K562 (cell line): ENCODE results near the gene NIPBL. TPM values are rescaled to one million over a fixed set of nuclear protein-coding genes. Genes with fewer than 3 reads are reported as not detected.

Experiments
- CBX8 ChIP-seq: fragments of 200-600 bp; sonication (generic); IDR thresholded peaks from 2 replicates; pipeline ENCODE4 v1.6.1; 2012; ENCODE audit warnings: borderline replicate concordance, mixed run types, low read depth, mild to moderate bottlenecking, moderate library complexity, mixed read lengths, low read length, control low read depth, inconsistent platforms; ENCODE audit not compliant: poor library complexity, severe bottlenecking; ENCODE audit errors: extremely low read depth
- CEBPG ChIP-seq, 3 experiments: fragments of 200-800 bp in 1 of 3; sonication (Bioruptor generic) in 1 of 3; sonication (generic) in 1 of 3; formaldehyde crosslinking in 1 of 3; IDR thresholded peaks in 2 of 3; conservative IDR thresholded peaks in 1 of 3; 2 replicates each; pipeline versions ENCODE4 v1.6.1 to v1.8.0; 2016 to 2022; ENCODE audit warnings: missing compliant biosample characterization in 2 of 3, missing genetic modification characterization in 2 of 3, mild to moderate bottlenecking in 1 of 3, missing genetic modification reagents in 1 of 3
- ELF2 ChIP-seq: fragments of 250-450 bp; sonication (Bioruptor Pico); IDR thresholded peaks from 2 replicates; pipeline ENCODE4 v1.5.0; 2021; ENCODE audit warnings: mild to moderate bottlenecking
- ELK3 ChIP-seq: fragments of 450-650 bp; formaldehyde crosslinking; IDR thresholded peaks from 2 replicates; pipeline ENCODE4 v1.4.0; 2020; ENCODE audit warnings: mild to moderate bottlenecking
- EP300 ChIP-seq: IDR thresholded peaks from 2 replicates; pipeline ENCODE4 v1.6.1; 2012; ENCODE audit warnings: low read length, improper control_type of control experiment
- GTF2A2 ChIP-seq: IDR thresholded peaks from 2 replicates; pipeline ENCODE4 v1.6.1; 2016; ENCODE audit warnings: mild to moderate bottlenecking, missing genetic modification characterization, missing compliant biosample characterization
- HMGN3 ChIP-seq: IDR thresholded peaks from 2 replicates; pipeline ENCODE4 v1.6.1; 2011; ENCODE audit warnings: borderline replicate concordance, low read depth, mild to moderate bottlenecking, mixed read lengths, low read length; ENCODE audit not compliant: insufficient read length; ENCODE audit errors: extremely low read depth
- MAFG ChIP-seq: fragments of 450-650 bp; conservative IDR thresholded peaks from 2 replicates; pipeline ENCODE4 v1.6.1; 2016; ENCODE audit warnings: missing genetic modification characterization, missing compliant biosample characterization
- MAZ ChIP-seq, 2 experiments: fragments of 450-650 bp in 1 of 2; sonication (generic) in 1 of 2; formaldehyde crosslinking; IDR thresholded peaks in 1 of 2; conservative IDR thresholded peaks in 1 of 2; 2 replicates each; pipeline versions ENCODE4 v1.4.0 to v1.5.0; 2020; ENCODE audit warnings: mild to moderate bottlenecking in 1 of 2, missing genetic modification reagents in 1 of 2
- MEF2A ChIP-seq: IDR thresholded peaks from 2 replicates; pipeline ENCODE4 v1.6.1; 2011; ENCODE audit warnings: low read depth, mild to moderate bottlenecking, low read length, moderate library complexity; ENCODE audit not compliant: control insufficient read depth
- MLLT1 ChIP-seq, 2 experiments: fragments of 450-650 bp; IDR thresholded peaks; 2 replicates each; pipeline ENCODE4 v1.6.1; 2016
- MTA2 ChIP-seq: fragments of 450-650 bp; IDR thresholded peaks from 2 replicates; pipeline ENCODE4 v1.6.1; 2016; ENCODE audit warnings: low read depth
- MTA3 ChIP-seq: fragments of 450-650 bp; formaldehyde crosslinking; IDR thresholded peaks from 2 replicates; pipeline ENCODE4 v1.6.1; 2017; ENCODE audit warnings: mild to moderate bottlenecking, borderline replicate concordance
- PHB ChIP-seq: fragments of 250-450 bp; sonication (Bioruptor Pico); IDR thresholded peaks from 2 replicates; pipeline ENCODE4 v1.5.0; 2021
- STAG1 ChIP-seq: sonication (generic); formaldehyde crosslinking; IDR thresholded peaks from 2 replicates; pipeline ENCODE4 v1.5.0; 2020; ENCODE audit warnings: missing genetic modification reagents, borderline replicate concordance
- TAF1 ChIP-seq: IDR thresholded peaks from 2 replicates; pipeline ENCODE4 v1.6.1; 2011; ENCODE audit warnings: mild to moderate bottlenecking, low read length, moderate library complexity; ENCODE audit not compliant: insufficient read depth, control insufficient read depth, severe bottlenecking; ENCODE audit errors: extremely low read depth
- TEAD1 ChIP-seq, 2 experiments: fragments of 450-650 bp in 1 of 2; sonication (generic) in 1 of 2; formaldehyde crosslinking; IDR thresholded peaks; 2 replicates each; pipeline versions ENCODE4 v1.4.0 to v1.8.0; 2020 to 2022; ENCODE audit warnings: mild to moderate bottlenecking in 2 of 2, missing genetic modification reagents in 1 of 2
- ZNF143 ChIP-seq: sonication (generic); formaldehyde crosslinking; IDR thresholded peaks from 2 replicates; pipeline ENCODE4 v1.9.0; 2022; ENCODE audit warnings: mild to moderate bottlenecking, missing genetic modification reagents
- ZNF75A ChIP-seq: fragments of 450-650 bp; formaldehyde crosslinking; IDR thresholded peaks from 2 replicates; pipeline ENCODE4 v1.4.0; 2020; ENCODE audit warnings: mild to moderate bottlenecking
- ZNF785 ChIP-seq: fragments of 250-450 bp; sonication (Bioruptor Pico); IDR thresholded peaks from 2 replicates; pipeline ENCODE4 v1.4.0; 2020; ENCODE audit warnings: mild to moderate bottlenecking
- polyA plus RNA-seq, 8 experiments: library from polyadenylated mRNA; depleted of rRNA in 4 of 8; stranded (reverse) in 5 of 8; unstranded in 3 of 8; fragments of >200 nt; fragmentation: Nextera tagmentation in 2 of 8; fragmentation: Illumina TruSeq in 1 of 8; extraction: Ambion mirVana in 2 of 8; extraction: Trizol in 1 of 8; gene quantifications; 2 replicates each; pipeline versions ENCODE4 v1.2.1 to v1.2.3, GENCODE V29; 2011 to 2014; ENCODE audit warnings: inconsistent platforms in 1 of 8, missing spikeins in 1 of 8
- total RNA-seq, 7 experiments: library from RNA; depleted of rRNA in 6 of 7; stranded (reverse); fragments of >200 nt in 6 of 7; fragmentation: Illumina TruSeq in 2 of 7; extraction: Trizol in 2 of 7; gene quantifications; 2 replicates each; pipeline versions ENCODE4 v1.2.1 to v1.2.3, GENCODE V29; 2011 to 2021; ENCODE audit warnings: low replicate concordance in 1 of 7
- TF ChIP-seq, protein P1 (sequence below): fragments of 450-650 bp; IDR thresholded peaks from 2 replicates; pipeline ENCODE4 v1.6.1; 2018; ENCODE audit not compliant: partially characterized antibody

NIPBL gene
- total and polyA plus RNA-seq, 9 of the 15 experiments (the other 6 are each of a cell fraction or from before 2014, with no cell fraction given): 12.9 to 56.7 (median 38.9) TPM

DNA sequence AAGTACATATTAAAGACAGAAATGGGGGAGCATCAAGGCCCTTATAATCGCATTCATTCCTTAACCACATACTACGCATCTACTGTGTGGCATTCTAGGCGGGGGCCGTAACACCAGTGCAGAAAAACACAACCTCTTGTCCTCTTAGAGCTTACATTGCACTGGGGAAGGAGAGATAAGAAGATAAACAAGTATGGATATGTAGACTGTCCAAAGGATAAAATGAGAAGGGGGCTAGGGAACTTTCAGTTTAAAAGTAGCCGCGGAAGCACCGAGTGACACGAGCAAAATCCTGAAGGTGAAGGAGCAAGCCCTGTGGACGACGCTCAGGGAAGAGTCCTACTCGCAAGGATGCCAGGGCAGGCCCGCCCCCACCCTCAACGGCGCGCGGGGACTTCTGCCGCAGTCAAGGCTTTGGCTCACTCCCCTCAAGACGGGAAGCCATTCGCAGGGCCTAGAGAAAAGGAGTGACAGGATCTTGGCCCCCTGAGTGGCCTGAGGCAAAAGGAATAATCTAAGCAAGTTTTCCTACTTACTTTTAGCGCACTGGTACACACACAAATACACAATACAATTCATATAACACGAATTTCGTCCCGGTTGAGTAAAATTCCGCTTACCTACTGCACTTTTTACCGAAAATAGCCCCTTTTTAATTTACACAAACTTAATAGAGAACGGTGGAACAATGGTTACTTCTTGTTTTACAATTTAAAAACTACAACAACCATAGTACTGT is 1.3 kb upstream of the NIPBL start (continued):
- TF ChIP-seq TAF1 (peak; percentile 33), TEAD1 (CRISPR knock-in tag; IDR thresholded peaks at IDR 0.05) (0 out of 4 replicates have a peak, but pooled peaks of 1 of the 2 experiments have one; percentile 12), ELF2 (CRISPR knock-in tag) (no peak), HMGN3 (peak; percentile 35), ZNF785 (peak; percentile 75; the same call in 1 of the 2 replicates), PHB (CRISPR knock-in tag) (no peak), STAG1 (CRISPR knock-in tag) (no peak), ZNF143 (no peak), MTA3 (peak; percentile 25; the same call in 1 of the 2 replicates), CBX8 (no peak), EP300 (no peak), MEF2A (no peak), MTA2 (no peak), MAFG (no peak), ZNF75A (no peak), ELK3 (no peak), GTF2A2 (0 out of 2 replicates have a peak, but pooled peaks have one; percentile 16), CEBPG (CRISPR knock-in tag; IDR thresholded peaks at IDR 0.05) (no peak), CEBPG (tag; conservative IDR thresholded peaks at IDR 0.05 in 1 of 2, IDR thresholded peaks at IDR 0.05 in 1 of 2) (no peak), MLLT1 (IDR thresholded peaks at IDR 0.05) (peak; percentile 30 to 33; a peak in 1 of 4 replicates), MAZ (CRISPR knock-in tag; conservative IDR thresholded peaks at IDR 0.05 in 1 of 2, IDR thresholded peaks at IDR 0.05 in 1 of 2) (0 out of 4 replicates have a peak, but pooled peaks of 1 of the 2 experiments have one; percentile 1)
- TF ChIP-seq, protein P1, sequence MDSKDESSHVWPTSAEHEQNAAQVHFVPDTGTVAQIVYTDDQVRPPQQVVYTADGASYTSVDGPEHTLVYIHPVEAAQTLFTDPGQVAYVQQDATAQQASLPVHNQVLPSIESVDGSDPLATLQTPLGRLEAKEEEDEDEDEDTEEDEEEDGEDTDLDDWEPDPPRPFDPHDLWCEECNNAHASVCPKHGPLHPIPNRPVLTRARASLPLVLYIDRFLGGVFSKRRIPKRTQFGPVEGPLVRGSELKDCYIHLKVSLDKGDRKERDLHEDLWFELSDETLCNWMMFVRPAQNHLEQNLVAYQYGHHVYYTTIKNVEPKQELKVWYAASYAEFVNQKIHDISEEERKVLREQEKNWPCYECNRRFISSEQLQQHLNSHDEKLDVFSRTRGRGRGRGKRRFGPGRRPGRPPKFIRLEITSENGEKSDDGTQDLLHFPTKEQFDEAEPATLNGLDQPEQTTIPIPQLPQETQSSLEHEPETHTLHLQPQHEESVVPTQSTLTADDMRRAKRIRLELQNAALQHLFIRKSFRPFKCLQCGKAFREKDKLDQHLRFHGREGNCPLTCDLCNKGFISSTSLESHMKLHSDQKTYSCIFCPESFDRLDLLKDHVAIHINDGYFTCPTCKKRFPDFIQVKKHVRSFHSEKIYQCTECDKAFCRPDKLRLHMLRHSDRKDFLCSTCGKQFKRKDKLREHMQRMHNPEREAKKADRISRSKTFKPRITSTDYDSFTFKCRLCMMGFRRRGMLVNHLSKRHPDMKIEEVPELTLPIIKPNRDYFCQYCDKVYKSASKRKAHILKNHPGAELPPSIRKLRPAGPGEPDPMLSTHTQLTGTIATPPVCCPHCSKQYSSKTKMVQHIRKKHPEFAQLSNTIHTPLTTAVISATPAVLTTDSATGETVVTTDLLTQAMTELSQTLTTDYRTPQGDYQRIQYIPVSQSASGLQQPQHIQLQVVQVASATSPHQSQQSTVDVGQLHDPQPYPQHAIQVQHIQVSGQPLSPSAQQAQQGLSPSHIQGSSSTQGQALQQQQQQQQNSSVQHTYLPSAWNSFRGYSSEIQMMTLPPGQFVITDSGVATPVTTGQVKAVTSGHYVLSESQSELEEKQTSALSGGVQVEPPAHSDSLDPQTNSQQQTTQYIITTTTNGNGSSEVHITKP: peak; percentile 87
